ENCODE measurements around the gene GRK7. TPM values are rescaled to one million over a fixed set of nuclear protein-coding genes. Genes with fewer than 3 reads are reported as not detected.

GRK7 gene
- total RNA-seq, 2 donors from 2014 or later: not detected

DNA sequence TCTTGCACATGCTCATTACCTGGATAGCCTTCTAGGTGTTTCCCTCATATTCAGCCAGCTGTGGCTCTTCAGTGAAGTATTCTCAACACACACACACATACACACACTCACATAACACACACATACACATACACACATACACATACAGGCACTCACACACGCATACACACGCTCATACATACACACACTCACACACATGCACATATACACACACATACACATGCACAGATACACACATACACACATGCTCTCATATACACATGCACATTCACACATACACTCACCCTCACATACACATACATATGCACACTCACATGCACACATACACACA is 41.2 kb downstream of the GRK7 start:
- no peaks in the 10 kb centered on the region for H3K27me3 Mint-ChIP-seq (ENCODE audit: insufficient read depth)
- Histone ChIP-seq H3K4me3 (ENCODE audit: low read length) (no peak overlapping the region), H3K9me3 (ENCODE audit: control insufficient read depth, low read length) (no peaks in the 10 kb centered on the region), H3K27me3 (ENCODE audit: control insufficient read depth, insufficient read depth, low read length, poor library complexity, severe bottlenecking) (no peaks in the 10 kb centered on the region), H3K4me1 (ENCODE audit: control insufficient read depth, insufficient read depth, low read length) (peaks cover 4% of the 10 kb centered on the region), H3K27ac (ENCODE audit: low read depth, low read length) (no peak overlapping the region), H3K9ac (ENCODE audit: extremely low read depth, low read length, poor library complexity, severe bottlenecking) (no peak overlapping the region), H3K36me3 (ENCODE audit: control insufficient read depth, insufficient read depth, low read length) (no peaks in the 10 kb centered on the region)
- TF ChIP-seq, protein P1, sequence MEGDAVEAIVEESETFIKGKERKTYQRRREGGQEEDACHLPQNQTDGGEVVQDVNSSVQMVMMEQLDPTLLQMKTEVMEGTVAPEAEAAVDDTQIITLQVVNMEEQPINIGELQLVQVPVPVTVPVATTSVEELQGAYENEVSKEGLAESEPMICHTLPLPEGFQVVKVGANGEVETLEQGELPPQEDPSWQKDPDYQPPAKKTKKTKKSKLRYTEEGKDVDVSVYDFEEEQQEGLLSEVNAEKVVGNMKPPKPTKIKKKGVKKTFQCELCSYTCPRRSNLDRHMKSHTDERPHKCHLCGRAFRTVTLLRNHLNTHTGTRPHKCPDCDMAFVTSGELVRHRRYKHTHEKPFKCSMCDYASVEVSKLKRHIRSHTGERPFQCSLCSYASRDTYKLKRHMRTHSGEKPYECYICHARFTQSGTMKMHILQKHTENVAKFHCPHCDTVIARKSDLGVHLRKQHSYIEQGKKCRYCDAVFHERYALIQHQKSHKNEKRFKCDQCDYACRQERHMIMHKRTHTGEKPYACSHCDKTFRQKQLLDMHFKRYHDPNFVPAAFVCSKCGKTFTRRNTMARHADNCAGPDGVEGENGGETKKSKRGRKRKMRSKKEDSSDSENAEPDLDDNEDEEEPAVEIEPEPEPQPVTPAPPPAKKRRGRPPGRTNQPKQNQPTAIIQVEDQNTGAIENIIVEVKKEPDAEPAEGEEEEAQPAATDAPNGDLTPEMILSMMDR (conservative IDR thresholded peaks at IDR 0.05): no peak
- H3K4me1 Mint-ChIP-seq: peaks cover 3% of the 10 kb centered on the region
- H3K9me3 Mint-ChIP-seq: peaks cover 5% of the 10 kb centered on the region
- H3K36me3 Mint-ChIP-seq (ENCODE audit: low read depth): no peaks in the 10 kb centered on the region
- H3K27ac Mint-ChIP-seq: no peak overlapping the region
- DNase-seq: no peak
- WGBS, 2 experiments (ENCODE audit: insufficient coverage in 1 of 2, insufficient read length in 1 of 2): 94% methylated on average over 2 of the region's 2 CpGs
- no peak overlapping the region for H3K4me3 Mint-ChIP-seq

DNA sequence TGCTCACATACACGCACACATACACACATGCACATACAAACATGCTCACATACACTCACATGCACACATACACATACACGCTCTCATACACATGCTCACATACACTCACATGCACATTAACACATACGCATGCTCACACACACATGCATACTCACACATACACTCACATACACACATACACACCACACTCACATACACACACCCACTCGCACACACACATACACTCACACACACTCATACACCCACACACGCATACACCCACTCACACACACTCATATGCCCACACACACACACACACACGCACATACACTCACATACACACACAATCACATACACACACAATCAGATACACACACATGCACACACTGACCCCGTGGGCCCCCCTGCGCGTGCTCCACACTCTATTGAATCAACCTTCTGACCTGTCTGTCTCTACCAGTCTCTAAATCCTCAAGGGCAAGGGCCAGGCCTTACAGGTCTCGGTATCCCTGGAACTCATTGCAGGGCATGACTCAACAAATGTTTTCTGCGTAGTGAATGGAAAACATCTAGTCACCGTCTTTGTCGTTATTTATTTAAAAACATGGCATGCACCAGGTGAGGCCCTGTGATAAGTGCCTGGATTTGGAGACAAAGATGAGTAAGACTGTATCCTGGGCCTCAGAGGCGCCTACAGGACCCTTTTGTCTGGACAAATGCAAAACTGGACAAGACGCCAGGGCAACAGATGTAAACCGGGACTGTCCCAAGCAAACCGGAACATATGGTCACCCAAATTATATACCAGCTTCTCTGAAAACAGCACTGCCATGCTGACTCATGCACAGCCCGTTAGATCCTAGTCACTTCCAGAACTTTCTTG is 41.8 kb downstream of the GRK7 start:
- Histone ChIP-seq H3K4me1 (ENCODE audit: control insufficient read depth, insufficient read depth, low read length) (peaks cover 4% of the 10 kb centered on the region), H3K27me3 (ENCODE audit: control insufficient read depth, insufficient read depth, low read length, poor library complexity, severe bottlenecking) (no peaks in the 10 kb centered on the region), H3K4me3 (ENCODE audit: low read length) (no peak overlapping the region), H3K9ac (ENCODE audit: extremely low read depth, low read length, poor library complexity, severe bottlenecking) (no peak overlapping the region), H3K36me3 (ENCODE audit: control insufficient read depth, insufficient read depth, low read length) (no peaks in the 10 kb centered on the region), H3K27ac (ENCODE audit: low read depth, low read length) (no peak overlapping the region), H3K9me3 (ENCODE audit: control insufficient read depth, low read length) (no peaks in the 10 kb centered on the region)
- H3K4me1 Mint-ChIP-seq: peaks cover 3% of the 10 kb centered on the region
- 93 to 94% methylated on average over 16 to 18 of the region's 18 CpGs for WGBS, 2 experiments (ENCODE audit: insufficient coverage in 1 of 2, insufficient read length in 1 of 2)
- no peak overlapping the region for H3K27ac Mint-ChIP-seq
- H3K9me3 Mint-ChIP-seq: peaks cover 5% of the 10 kb centered on the region
- TF ChIP-seq, protein P1 (conservative IDR thresholded peaks at IDR 0.05): no peak
- H3K27me3 Mint-ChIP-seq (ENCODE audit: insufficient read depth): no peaks in the 10 kb centered on the region
- no peaks in the 10 kb centered on the region for H3K36me3 Mint-ChIP-seq (ENCODE audit: low read depth)
- DNase-seq: no peak
- no peak overlapping the region for H3K4me3 Mint-ChIP-seq

DNA sequence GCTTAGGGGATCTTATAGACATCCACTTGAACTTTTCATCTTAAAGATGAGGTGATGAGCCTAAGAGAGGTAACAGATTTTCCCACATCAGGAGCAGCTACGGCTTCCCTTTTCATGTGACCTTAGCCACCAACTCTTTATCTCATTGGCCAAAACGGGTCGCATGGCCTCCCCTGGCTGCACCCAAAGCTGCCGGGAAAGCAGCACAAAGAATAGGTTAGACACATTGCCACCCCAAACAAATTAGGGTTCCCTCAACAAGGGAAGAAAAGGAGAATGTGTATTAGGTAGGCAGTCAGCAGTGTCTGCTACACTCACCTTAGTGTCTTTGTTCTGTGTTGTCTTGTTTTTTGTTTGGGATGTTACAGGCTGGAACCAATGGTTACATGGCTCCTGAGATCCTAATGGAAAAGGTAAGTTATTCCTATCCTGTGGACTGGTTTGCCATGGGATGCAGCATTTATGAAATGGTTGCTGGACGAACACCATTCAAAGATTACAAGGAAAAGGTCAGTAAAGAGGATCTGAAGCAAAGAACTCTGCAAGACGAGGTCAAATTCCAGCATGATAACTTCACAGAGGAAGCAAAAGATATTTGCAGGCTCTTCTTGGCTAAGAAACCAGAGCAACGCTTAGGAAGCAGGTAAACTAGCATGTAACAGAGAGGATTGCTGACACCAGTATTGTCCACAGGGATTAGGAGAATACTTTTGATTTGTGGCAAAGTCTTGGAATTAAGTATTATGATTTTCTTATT is 44.2 kb downstream of the GRK7 start:
- TF ChIP-seq, protein P1 (conservative IDR thresholded peaks at IDR 0.05): no peak
- no peaks in the 10 kb centered on the region for H3K27me3 Mint-ChIP-seq (ENCODE audit: insufficient read depth)
- H3K4me1 ChIP-seq (ENCODE audit: control insufficient read depth, insufficient read depth, low read length): peaks cover 4% of the 10 kb centered on the region
- H3K36me3 Mint-ChIP-seq (ENCODE audit: low read depth): no peaks in the 10 kb centered on the region
- H3K36me3 ChIP-seq (ENCODE audit: control insufficient read depth, insufficient read depth, low read length): no peaks in the 10 kb centered on the region
- no peaks in the 10 kb centered on the region for H3K27me3 ChIP-seq (ENCODE audit: control insufficient read depth, insufficient read depth, low read length, poor library complexity, severe bottlenecking)
- no peak overlapping the region for H3K27ac ChIP-seq (ENCODE audit: low read depth, low read length)
- H3K27ac Mint-ChIP-seq: peak overlapping the region; percentile 11
- H3K9me3 Mint-ChIP-seq: no peaks in the 10 kb centered on the region
- WGBS, 2 experiments (ENCODE audit: insufficient coverage in 1 of 2, insufficient read length in 1 of 2): 76 to 81% methylated on average over 6 to 7 of the region's 7 CpGs
- no peak for DNase-seq
- no peaks in the 10 kb centered on the region for H3K9me3 ChIP-seq (ENCODE audit: control insufficient read depth, low read length)
- H3K9ac ChIP-seq (ENCODE audit: extremely low read depth, low read length, poor library complexity, severe bottlenecking): no peak overlapping the region
- H3K4me3 ChIP-seq (ENCODE audit: low read length): no peak overlapping the region
- H3K4me1 Mint-ChIP-seq: peaks cover 3% of the 10 kb centered on the region
- H3K4me3 Mint-ChIP-seq: no peak overlapping the region

Data from endodermal cell (in vitro differentiated cells).